Stimulated activated memory B cell treated with anti-CD40 and anti-IgM and Interleukin-4, amounts not matched to agents 10 μg/mL and 1 μg/mL and 100 μg/mL, for 72 hours (primary cell): ENCODE measurements around the gene RHOC.
"Not testable (repeated sequence)": the region's sequence is repeated elsewhere in the genome, so short reads cannot be mapped to it uniquely, and the experiment has no call there.

Source experiments
- ATAC-seq: fragments of 150-1000 bp; cut with Tn5 transposase; 2 replicates; pipeline ENCODE4 v1.10.0; 2021
- H3K27ac Mint-ChIP-seq: one replicate; pipeline ENCODE4 v1.8.0; 2022; ENCODE audit warnings: mild to moderate bottlenecking, mixed read lengths
- H3K27me3 Mint-ChIP-seq: one replicate; pipeline ENCODE4 v1.8.0; 2022; ENCODE audit warnings: mixed read lengths
- H3K36me3 Mint-ChIP-seq: one replicate; pipeline ENCODE4 v1.8.0; 2022; ENCODE audit warnings: mixed read lengths
- H3K4me1 Mint-ChIP-seq: one replicate; pipeline ENCODE4 v1.8.0; 2022; ENCODE audit warnings: mixed read lengths
- H3K4me3 Mint-ChIP-seq: one replicate; pipeline ENCODE4 v1.8.0; 2022; ENCODE audit warnings: mild to moderate bottlenecking, moderate library complexity, mixed read lengths
- H3K9me3 Mint-ChIP-seq: one replicate; pipeline ENCODE4 v1.8.0; 2022; ENCODE audit warnings: mixed read lengths

The RHOC gene

GRCh38 chr1:112722601-112723510 is 15.9 kb upstream of the RHOC start:
- no peaks in the 10 kb centered on the region for H3K36me3 Mint-ChIP-seq
- no peak overlapping the region for H3K27ac Mint-ChIP-seq
- H3K4me1 Mint-ChIP-seq, result peaks cover 18% of the 10 kb centered on the region
- no peak overlapping the region for H3K4me3 Mint-ChIP-seq
- no peaks in the 10 kb centered on the region for H3K9me3 Mint-ChIP-seq
- no peak for ATAC-seq
- peaks cover 38% of the 10 kb centered on the region for H3K27me3 Mint-ChIP-seq

- H3K36me3 Mint-ChIP-seq, result no peaks in the 10 kb centered on the region
- H3K27me3 Mint-ChIP-seq, result peaks cover 38% of the 10 kb centered on the region
- H3K4me3 Mint-ChIP-seq, result no peak overlapping the region
- H3K27ac Mint-ChIP-seq, result no peak overlapping the region
- H3K9me3 Mint-ChIP-seq, result no peaks in the 10 kb centered on the region
- H3K4me1 Mint-ChIP-seq, result peaks cover 25% of the 10 kb centered on the region
- no peak for ATAC-seq
Observed at GRCh38 chr1:112721966-112722524, 15.1 kb upstream of the RHOC start.

- H3K4me3 Mint-ChIP-seq, H3K9me3 Mint-ChIP-seq, H3K27ac Mint-ChIP-seq, ATAC-seq, H3K36me3 Mint-ChIP-seq: not testable (repeated sequence)
- peaks cover 38% of the 10 kb centered on the region for H3K27me3 Mint-ChIP-seq
- H3K4me1 Mint-ChIP-seq, result peaks cover 32% of the 10 kb centered on the region
Observed at GRCh38 chr1:112721294-112721693, 14.4 kb upstream of the RHOC start.

GRCh38 chr1:112720800-112721199 is 13.9 kb upstream of the RHOC start:
- Mint-ChIP-seq H3K36me3 (no peaks in the 10 kb centered on the region), H3K9me3 (no peaks in the 10 kb centered on the region), H3K4me1 (peaks cover 37% of the 10 kb centered on the region), H3K27ac (no peak overlapping the region), H3K27me3 (peaks cover 38% of the 10 kb centered on the region), H3K4me3 (no peak overlapping the region)
- ATAC-seq, result no peak

GRCh38 chr1:112719706-112720105 is 12.8 kb upstream of the RHOC start:
- ATAC-seq, result no peak
- Mint-ChIP-seq H3K4me3 (no peak overlapping the region), H3K27ac (no peak overlapping the region), H3K27me3 (peaks cover 38% of the 10 kb centered on the region), H3K9me3 (no peaks in the 10 kb centered on the region), H3K36me3 (no peaks in the 10 kb centered on the region), H3K4me1 (peaks cover 44% of the 10 kb centered on the region)

- no peaks in the 10 kb centered on the region for H3K36me3 Mint-ChIP-seq
- no peak overlapping the region for H3K27ac Mint-ChIP-seq
- no peaks in the 10 kb centered on the region for H3K9me3 Mint-ChIP-seq
- ATAC-seq, result peak; percentile 18
- H3K4me1 Mint-ChIP-seq, result peaks cover 53% of the 10 kb centered on the region
- peak overlapping the region; percentile 43 for H3K4me3 Mint-ChIP-seq
- H3K27me3 Mint-ChIP-seq, result peaks cover 37% of the 10 kb centered on the region
Observed at GRCh38 chr1:112718691-112719418, 11.9 kb upstream of the RHOC start.

GRCh38 chr1:112717263-112717873 is 10.4 kb upstream of the RHOC start:
- Mint-ChIP-seq H3K27ac (no peak overlapping the region), H3K9me3 (no peaks in the 10 kb centered on the region), H3K27me3 (peaks cover 22% of the 10 kb centered on the region), H3K36me3 (no peaks in the 10 kb centered on the region), H3K4me3 (no peak overlapping the region), H3K4me1 (peaks cover 52% of the 10 kb centered on the region)
- ATAC-seq, result no peak

GRCh38 chr1:112716133-112716720 is 9.3 kb upstream of the RHOC start:
- H3K27ac Mint-ChIP-seq, result peak overlapping the region; percentile 59
- H3K36me3 Mint-ChIP-seq, result no peaks in the 10 kb centered on the region
- no peaks in the 10 kb centered on the region for H3K9me3 Mint-ChIP-seq
- ATAC-seq, result peak; percentile 52
- H3K4me1 Mint-ChIP-seq, result peaks cover 57% of the 10 kb centered on the region
- H3K27me3 Mint-ChIP-seq, result peaks cover 11% of the 10 kb centered on the region
- H3K4me3 Mint-ChIP-seq, result peak overlapping the region; percentile 94

- H3K27ac Mint-ChIP-seq, result peak within 1 kb of the TSS; percentile 73
- peaks cover 11% of the 10 kb centered on the region for H3K27me3 Mint-ChIP-seq
- H3K4me3 Mint-ChIP-seq, result peak within 1 kb of the TSS; percentile 94
- no peaks in the 10 kb centered on the region for H3K36me3 Mint-ChIP-seq
- ATAC-seq, result peak; percentile 93
- H3K9me3 Mint-ChIP-seq, result no peaks in the 10 kb centered on the region
- peaks cover 57% of the 10 kb centered on the region for H3K4me1 Mint-ChIP-seq
Observed at GRCh38 chr1:112715264-112716053, 8.5 kb upstream of the RHOC start, which contains the start of gene PPM1J. TSS of gene PPM1J (minus strand) at chr1:112715332. CDS start at chr1:112715301, 31 bp downstream.

GRCh38 chr1:112714313-112715263 is 7.7 kb upstream of the RHOC start:
- H3K27ac Mint-ChIP-seq, result peak overlapping the region; percentile 73
- H3K4me1 Mint-ChIP-seq, result peaks cover 60% of the 10 kb centered on the region
- H3K4me3 Mint-ChIP-seq, result peak overlapping the region; percentile 94
- no peaks in the 10 kb centered on the region for H3K9me3 Mint-ChIP-seq
- H3K27me3 Mint-ChIP-seq, result peaks cover 11% of the 10 kb centered on the region
- H3K36me3 Mint-ChIP-seq, result no peaks in the 10 kb centered on the region
- ATAC-seq, result peak; percentile 38

GRCh38 chr1:112713466-112714312 is 6.8 kb upstream of the RHOC start:
- peak; percentile 42 for ATAC-seq
- peaks cover 61% of the 10 kb centered on the region for H3K4me1 Mint-ChIP-seq
- H3K4me3 Mint-ChIP-seq, result peak overlapping the region; percentile 94
- no peaks in the 10 kb centered on the region for H3K9me3 Mint-ChIP-seq
- peak overlapping the region; percentile 73 for H3K27ac Mint-ChIP-seq
- peaks cover 2% of the 10 kb centered on the region for H3K27me3 Mint-ChIP-seq
- no peaks in the 10 kb centered on the region for H3K36me3 Mint-ChIP-seq

GRCh38 chr1:112712701-112713128 is 5.8 kb upstream of the RHOC start:
- ATAC-seq, result no peak
- Mint-ChIP-seq H3K4me1 (peaks cover 61% of the 10 kb centered on the region), H3K9me3 (no peaks in the 10 kb centered on the region), H3K27me3 (no peaks in the 10 kb centered on the region), H3K27ac (peak overlapping the region; percentile 28), H3K4me3 (no peak overlapping the region), H3K36me3 (no peaks in the 10 kb centered on the region)
